NCI-H345 (cell line): ENCODE measurements around the gene POLR3E.
"Not testable (repeated sequence)": the region's sequence is repeated elsewhere in the genome, so short reads cannot be mapped to it uniquely, and the experiment has no call there.

Experiments used
- DNase-seq: peaks from one replicate; lab custom pipeline; 2025; lab: John Stamatoyannopoulos, UW

POLR3E gene

DNA sequence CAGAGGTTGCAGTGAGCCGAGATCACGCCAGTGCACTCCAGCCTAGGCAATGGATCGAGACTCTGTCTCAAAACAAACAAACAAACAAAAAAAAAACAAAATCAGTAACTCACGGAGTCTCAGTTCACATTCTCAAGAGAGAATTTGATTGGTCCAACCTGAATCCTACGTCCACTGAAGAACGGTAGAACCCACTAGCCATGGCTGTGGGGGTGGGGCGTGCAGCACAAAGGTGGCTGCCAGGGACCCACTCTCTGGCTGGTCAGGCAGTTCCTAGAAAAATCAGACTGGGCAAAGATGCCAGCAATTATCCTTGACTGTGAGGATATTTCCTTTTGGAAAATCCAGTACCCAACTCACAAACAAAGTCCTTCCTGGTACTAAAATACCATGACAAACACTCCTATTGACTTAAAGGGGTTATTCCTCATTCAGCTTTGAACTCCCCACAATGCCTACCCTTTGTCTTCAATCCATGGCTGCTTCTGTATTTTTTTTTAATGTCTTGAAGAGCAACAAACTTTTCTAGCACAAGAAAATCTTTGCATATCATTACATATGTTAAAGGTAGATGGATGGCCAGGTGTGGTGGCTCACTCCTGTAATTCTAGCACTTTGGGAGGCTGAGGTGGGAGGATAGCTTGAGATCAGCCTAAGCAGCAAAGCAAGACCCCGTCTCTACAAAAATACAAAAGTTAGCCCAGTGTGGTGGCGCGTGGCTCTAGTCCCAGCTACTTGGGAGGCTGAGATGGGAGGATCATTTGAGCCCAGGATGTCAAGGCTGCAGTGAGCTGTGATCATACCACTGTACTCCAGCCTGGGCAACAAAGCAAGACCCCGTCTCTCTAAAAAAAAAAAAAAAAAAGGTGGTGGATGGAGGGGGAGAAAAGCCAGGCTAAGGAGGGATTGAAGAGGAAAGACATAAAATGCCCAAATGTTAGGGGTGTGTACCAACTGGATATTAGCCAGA lies 3.8 kb upstream of the POLR3E start:
- DNase-seq, result no peak

DNA sequence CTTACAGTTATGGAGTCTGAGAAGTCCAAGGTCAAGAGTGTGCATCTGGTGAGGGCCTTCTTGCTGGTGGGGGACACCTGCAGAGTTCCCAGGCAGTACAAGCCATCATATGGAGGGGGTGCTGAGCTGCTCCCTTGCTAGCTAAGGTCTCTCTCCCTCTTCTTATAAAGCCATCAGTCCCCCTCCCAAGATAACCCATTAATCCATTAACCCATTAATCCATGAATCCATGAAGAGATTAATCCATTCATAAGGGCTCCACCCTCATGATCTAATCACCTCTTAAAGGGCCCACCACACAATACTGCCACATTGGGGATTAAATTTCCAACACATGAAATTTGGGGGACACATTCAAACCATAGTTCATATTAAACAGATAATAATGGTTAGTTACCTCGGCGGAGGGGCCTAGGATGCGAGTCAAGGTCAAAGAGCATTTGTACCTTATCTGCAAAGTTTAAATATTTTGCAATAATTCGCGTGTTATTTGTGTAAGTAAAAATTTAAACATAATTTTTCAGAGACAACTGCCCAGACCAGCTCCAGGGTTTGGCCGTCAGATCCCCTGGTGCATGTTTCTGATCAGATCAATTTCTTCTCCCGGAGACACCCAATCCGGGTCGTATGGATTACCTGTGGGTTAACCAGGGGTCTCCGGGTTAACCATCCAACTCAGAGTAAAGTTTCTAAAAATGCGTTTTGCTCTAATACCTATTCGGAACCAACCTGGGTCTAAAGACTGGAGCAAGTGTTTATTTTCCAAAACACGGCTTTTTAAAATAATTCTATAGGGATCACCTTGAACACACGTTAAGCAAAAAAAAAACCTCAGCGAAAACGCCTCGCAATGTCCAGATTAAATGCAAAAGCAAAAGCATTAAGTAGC lies 740 bp upstream of the POLR3E start:
- peak; percentile 42 for DNase-seq

DNA sequence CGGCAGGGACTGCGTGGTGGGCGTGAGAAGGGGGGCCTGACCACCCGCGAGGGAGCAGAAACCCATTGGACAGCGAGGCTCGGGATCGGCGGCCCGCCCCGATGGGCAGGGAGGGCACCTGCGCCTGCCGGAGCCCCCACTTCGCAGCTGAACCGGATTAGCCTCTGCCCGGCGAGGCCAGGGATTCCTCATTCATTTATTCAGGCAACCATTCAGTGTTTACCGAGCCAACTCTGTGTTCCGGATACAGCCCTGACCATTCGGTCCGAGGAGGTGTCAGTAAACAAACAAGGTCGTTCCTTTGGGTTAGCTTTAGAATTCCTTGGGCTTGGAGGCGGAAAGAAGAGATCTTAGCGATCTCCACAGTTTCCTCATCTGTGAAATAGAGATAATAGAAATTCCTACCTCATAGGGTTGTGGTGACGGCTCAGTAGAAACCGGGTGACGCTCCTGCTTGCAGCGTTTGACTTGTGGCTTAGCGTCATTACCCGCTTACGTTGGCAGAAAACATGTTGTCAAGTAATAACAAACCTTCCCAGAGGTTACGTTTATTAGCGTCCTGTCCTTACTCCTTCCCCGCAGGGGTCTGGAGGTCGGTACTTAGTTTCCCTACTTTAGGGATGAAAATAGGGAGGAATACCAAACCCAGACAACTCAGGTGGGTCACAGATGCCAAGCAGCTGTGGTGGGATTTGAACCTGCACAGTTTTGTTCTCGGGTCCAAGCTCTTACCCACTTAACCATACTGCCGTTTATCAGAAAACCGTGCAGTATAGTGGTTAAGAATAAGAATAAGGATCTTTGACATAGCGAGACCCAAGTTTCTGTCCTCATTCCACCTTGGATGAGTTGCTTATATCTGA lies 893 bp downstream of the POLR3E start:
- peak; percentile 90 for DNase-seq

DNA sequence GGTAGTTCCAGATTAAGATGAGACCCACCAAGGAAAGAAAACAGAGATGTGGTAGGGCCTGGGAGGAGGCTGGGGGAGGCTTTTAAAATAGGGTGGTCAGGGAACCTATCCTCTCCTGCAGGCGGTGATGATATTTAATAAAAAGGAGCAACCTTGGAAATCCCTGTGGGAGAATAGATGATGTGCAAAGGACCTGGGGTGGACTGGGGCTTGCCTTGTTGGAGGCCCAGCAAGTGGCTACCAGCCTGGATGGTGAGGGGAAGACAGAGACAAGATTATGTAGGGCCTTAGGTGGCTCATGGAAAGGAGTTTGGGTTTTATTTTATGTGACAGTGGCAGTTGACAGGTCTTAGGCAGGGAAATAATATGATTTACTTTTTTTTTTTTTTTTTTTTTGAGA lies 1.8 kb downstream of the POLR3E start:
- DNase-seq, result no peak

DNA sequence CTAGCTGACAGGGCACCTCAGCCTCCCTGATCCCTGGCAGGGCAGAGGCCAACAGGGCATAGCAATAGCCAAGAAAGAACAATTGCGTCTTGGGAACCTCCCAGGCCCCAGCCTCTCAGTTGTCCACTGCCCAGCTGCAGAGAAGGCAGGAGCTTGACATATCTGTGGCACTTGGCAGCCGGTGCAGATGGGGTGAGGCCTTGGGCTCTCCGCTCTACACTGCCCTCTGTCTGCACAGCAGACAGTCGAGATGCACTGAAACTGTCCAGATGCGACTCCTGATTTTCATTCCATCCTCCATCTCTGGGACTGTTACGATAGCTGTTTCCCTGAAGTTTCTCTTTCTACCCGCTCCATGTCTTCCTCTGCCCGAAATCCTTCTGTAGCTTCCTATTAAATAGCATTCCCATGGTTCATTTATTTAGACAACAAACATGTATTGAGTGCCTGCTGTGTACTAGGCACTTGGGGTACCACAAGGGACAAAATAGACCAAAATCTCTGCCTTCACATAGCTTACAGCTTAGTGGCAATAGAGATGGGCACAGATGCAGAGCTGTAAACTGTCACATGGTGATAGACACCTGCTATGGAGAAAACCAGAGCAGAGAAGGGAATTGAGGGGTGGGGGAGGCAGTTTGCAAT lies 3.3 kb downstream of the POLR3E start:
- DNase-seq, result peak; percentile 42

DNA sequence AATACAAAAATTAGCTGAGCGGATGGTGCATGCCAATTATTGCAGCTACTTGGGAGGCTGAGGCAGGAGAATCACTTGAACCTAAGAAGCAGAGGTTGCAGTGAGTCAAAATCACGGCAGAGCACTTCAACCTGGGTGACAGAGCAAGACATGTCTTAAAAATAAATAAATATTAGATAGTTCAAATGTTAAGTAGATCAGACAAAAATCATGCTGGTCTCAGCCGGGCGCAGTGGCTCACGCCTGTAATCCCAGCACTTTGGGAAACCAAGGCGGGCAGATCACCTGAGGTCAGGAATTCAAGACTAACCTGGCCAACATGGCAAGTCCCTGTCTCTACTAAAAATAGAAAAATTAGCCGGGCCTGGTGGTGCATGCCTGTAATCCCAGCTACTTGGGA lies 4.2 kb downstream of the POLR3E start:
- DNase-seq, result not testable (repeated sequence)

DNA sequence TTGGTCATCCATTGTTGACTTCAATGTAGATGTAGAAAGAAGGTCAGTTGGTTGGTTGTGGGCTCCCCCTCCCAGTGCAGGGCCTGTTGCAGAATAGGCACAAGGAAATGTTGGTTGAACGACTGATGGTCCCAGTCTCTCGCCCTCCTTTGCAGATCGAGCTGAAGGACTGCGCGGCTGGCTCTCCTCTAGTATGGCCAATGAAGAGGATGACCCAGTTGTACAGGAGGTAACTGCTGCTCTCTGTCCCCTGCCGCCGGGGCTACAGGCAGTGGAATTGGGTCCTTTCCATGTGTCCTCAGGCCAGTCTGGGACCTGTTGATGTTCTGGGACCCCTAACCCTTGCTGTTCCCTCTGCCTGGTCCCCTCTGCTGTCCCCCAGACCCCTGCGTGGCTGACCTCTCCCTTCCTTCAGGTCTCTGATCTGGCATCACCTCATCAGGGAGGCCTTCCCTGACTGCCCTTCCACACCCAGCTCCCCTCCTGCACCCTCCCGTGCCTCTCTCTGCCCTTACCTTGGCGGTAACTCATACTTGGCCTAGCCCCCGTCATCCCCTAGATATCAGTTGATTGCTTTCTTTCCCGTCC lies 5.7 kb downstream of the POLR3E start:
- no peak for DNase-seq

DNA sequence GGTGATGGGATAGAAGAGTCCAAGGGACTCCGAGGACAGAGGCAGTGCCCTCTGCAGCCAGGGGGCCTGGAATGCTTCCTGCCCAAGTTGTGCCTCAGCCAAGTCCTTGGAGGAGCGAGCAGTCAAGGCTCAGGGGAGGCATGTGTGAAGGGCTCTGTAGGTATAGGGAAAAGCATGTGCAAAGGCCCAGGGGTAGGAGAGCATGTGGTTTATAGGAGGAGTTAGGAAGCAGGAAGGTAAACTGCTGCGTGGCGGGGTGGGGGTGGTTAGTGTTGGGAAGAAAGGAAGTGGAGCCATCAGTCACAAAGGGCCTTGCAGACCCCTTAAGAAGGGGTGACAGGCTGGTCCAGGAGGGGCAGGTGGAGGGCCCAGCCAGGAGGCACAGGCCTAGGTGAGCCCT lies 7.2 kb downstream of the POLR3E start:
- DNase-seq, result no peak

DNA sequence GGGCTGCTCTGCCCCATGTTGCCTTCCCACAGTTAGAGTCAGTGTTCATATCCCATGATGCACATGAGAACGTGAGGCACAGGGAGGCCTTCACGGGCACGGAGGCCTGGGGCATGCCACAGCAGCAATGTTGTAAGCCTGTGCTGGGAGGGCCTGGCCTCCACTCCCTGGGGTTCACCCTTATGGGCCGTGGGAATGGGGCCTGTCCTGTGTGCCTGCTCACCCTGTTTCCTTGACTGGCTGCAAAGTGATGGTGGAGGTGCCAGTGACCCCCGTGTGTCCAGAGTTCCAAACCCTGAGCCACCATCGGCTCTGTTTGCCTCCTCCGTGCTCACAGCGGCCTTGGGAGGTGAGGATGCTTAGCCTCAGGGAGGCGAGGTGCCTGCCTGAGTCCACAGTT lies 9.6 kb downstream of the POLR3E start:
- no peak for DNase-seq

DNA sequence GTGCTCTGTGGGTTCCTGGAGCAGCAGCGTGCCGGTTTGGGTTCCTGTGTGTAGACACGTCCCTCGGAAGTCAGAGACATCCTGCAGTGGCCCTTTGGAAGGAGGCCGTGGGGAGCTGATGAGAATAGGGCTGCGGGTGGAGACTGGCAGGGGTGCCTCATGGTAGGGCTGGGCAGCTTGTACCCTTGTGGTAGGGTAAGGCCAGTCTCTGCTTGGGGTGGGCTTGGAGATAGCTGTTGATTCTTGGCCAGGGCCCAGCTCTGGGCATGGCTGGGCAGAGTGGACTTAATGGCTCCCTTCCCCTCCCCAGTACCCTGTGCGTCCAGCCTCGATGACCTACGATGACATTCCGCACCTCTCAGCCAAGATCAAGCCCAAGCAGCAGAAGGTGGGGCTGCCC lies 10.6 kb downstream of the POLR3E start:
- no peak for DNase-seq

DNA sequence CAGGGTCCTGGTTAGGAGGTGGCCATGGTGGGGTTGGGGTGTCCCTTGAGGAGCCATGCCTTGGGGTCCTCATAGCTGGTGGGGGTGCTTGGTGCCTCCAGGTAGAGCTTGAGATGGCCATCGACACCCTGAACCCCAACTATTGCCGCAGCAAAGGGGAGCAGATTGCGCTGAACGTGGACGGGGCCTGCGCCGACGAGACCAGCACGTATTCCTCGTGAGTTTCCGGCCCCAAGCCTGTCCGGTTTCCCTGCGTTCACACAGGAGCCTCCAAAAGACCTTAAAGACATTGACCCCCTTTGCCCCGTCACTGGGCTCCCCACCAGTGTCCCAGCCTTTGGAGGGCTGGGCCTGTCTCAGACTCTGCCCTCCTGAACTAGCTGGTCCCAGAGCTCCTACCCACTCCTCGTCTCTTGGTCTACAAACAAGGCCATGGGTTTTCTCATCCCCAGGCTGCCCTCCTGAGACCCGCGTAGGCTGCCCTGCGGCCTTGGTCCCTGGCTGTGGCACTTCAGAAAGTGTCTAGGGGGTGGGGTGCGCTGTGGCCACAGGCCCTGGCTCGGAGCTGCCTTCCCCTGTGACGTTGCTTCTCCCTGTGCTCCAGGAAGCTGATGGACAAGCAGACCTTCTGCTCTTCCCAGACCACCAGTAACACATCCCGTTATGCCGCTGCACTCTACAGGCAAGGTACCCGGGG lies 11.8 kb downstream of the POLR3E start:
- DNase-seq, result no peak

DNA sequence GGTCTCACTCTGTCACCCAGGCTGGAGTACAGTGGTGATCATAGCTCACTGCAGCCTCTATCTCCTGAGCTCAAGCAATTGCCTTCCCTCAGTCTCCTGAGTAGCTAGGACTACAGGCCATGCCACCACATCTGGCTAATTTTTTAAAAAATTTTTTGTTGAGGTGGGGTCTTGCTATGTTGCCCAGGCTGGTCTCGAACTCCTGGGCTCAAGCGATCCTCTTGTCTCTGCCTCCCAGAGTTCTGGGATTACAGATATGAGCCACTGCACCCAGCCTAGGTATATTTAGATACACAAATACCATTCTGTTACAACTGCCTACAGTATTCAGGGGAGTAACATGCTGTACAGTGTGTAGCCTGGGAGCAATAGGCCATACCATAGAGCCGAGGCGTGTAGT lies 14.3 kb downstream of the POLR3E start:
- DNase-seq, result no peak

DNA sequence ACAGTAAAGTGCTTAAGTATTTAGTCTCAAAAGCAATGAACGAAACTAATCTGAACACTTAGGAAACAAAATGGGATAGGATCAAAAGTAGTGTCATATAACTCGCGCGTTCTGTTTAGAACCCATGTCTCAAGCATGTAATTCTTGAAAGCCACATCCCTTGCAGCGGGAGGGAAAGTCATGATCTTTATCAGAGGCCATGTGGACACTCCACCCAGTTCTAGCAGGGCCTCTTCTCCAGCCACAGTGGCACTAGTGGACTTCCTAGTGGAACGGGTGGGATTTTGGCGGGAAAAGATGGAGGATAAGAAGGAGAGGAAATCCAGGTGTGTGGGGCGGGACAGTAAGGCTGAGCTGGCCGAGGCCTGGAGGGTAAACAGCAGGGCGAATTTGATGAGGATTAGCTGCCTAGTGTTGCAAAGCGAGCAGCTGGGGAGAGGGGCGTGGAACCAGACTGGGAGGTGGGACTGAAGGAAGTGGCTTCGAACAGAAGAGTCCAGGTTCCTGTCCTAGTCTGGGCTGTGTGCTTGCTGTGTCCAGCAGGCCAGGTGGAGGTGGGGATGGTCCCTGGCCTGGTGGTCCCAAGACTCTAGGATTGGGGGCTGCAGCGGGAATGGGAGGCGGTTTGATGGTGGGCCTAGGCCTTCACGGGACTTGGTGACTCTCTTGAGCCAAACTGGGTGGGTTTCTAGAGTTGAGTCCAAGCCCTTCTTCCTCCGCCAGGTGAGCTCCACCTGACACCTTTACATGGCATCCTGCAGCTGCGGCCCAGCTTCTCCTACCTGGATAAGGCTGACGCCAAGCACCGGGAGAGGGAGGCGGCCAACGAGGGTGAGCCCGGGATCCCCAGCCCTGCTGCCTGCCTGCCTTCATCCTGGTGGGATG lies 15.9 kb downstream of the POLR3E start:
- DNase-seq, result no peak

DNA sequence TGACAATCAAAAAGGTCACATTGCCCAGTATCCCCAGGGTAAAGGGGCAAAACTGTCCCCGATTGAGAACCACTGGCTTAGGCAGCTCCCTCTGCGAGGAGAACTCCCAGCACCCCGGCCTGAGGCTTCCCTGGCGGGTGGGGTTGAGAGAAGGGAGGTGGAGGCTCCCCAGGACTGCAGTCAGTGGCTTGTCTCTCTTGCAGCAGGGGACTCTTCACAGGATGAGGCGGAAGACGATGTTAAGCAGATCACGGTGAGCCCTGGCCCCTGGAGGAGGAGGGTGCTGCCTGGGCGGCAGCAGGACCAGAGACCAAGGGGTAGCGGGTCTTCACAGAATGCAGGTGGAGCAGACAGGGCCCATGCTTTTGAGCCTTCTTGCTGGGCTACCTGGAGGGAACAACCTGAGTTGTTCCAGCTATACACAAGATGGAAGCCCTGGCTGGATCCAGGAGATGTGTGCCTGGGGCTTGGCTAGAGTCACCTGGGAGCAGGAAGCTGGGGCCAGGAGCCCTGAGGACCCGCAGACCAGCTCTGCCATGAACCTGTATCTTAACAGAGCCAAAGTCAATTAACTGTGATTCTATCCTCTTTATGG lies 16.8 kb downstream of the POLR3E start:
- no peak for DNase-seq

DNA sequence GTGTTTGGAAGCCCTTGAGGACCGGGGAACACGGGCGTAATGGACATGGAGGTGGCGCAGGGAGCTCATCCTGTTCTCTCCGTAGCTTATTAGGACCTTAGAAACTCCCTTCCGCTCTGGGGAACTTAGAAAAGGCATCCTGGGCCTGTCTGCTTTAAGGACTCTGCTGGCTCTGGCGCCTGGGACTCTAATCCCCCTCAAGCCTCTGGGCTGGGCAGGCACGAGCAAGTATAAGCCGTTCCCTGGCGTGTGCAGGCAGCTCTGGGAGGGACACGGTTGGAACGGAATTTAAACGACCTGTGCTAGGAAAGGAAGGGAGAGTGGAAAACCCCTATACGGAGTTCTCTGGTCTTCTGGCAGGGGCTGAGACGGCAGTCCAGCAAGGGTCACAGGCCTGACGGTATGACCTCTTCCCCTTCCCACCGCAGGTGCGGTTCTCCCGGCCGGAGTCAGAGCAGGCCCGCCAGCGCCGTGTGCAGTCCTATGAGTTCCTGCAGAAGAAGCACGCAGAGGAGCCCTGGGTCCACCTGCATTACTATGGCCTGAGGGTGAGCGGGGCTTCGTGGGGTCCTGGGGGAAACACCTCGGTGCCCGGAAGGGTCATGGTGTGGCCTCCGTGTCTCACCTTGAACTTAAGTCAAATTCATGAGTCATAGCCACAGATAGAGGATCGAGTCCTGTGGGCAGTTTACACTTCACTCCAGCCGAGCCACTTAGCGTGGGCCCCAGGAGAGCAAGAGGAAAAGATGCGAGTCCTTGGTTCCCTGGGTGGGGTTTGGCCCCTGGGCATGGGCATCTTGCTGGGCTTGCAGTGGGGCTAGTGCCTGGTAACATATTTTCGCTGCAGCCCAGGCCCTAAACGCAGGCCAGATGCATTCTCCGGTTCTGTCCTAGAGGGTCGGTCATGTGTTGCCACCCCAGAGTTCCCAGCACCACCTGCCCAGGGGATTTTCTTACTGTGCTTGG lies 17.7 kb downstream of the POLR3E start:
- DNase-seq, result no peak

DNA sequence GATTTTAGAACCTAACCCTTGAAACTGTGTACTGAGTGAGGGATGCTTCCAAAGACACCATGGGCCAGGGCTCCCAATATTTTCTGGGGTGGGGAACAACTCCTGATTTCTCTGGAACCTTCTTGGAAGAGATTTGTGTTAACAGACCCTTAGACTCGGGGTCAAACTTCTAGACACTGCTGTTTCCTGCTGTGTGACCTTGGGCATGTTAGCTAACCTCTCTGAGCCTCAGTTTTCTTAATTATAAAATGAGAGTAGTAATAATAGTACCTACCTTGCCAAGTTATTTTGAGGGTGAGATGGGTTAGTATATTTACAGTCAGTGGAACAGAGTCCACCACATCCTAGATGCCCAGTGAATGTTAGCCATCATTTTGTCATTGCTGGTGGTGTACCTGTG lies 18.8 kb downstream of the POLR3E start:
- DNase-seq, result no peak

DNA sequence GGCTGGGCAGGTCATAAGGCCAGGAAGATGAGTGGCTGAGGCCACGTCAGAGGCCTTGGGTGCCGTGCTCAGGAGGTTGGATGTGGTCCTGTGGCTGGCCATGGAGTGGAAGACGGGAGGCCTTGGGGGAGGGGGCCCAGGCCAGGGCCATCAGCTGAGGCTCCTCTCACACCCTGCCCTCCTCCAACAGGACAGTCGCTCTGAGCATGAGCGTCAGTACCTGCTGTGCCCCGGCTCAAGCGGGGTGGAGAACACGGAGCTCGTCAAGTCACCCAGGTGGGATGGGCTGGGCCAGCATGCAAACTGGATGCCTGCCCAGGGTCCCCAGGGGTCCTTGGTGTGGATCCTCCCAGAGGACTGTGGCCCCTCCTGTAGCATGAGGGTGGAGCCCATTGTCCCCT lies 19.2 kb downstream of the POLR3E start:
- DNase-seq, result no peak

DNA sequence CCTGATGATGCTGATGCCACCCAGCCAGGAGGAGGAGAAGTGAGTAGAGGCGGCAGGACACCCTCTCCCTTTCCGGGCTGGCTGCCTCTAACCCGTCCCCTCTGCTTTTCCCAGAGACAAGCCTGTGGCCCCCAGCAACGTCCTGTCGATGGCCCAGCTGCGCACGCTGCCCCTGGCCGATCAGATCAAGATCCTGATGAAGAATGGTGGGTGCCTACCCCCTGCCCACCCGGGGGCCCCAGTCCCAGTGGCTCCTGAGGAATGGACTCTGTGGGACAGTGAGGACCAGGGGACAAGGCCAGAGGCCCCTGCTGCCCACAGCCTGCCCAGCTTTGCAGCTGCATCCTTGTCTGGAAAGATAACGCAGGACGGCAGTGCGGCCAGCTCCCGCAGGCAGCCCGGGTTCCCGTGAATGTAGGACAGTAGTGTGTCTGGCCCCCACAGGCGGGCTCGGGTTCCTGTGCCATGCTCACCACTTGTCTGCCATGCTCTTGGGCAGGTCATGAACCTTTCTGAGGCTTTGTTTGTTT lies 19.9 kb downstream of the POLR3E start:
- no peak for DNase-seq
